HG02943 (cell line): ENCODE results near the gene SLFNL1.

Experiments used
- ATAC-seq: cut with Tn5 transposase; IDR thresholded peaks from one replicate; pipeline ENCODE4 v1.9.1; 2021; ENCODE audit warnings: mild to moderate bottlenecking, low read depth, moderate library complexity; ENCODE audit not compliant: unreplicated experiment

Gene SLFNL1

DNA sequence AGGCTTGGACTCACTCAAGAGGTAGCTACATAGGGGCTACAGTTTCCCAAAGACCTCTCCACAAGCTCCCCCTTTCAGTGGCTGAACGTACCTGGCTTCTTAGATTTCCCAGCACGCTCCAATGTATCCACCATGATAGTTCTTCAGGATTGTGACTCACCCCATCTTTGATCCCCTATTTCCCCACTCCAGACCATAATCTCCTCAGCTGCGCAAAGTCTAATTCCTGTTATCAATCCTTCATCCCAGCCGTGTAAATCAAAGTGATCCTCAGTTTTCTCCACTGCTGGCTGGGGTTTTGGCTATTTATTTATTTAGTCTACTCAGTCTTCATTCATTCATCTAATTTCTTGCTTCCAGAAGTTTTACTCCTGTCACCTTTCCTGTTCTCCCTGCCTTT is 55.1 kb downstream of the SLFNL1 start:
- no peak for ATAC-seq
